Measurements from ENCODE around the gene HERC5.
"Not testable (repeated sequence)": the region's sequence is repeated elsewhere in the genome, so short reads cannot be mapped to it uniquely, and the experiment has no call there.

DNA sequence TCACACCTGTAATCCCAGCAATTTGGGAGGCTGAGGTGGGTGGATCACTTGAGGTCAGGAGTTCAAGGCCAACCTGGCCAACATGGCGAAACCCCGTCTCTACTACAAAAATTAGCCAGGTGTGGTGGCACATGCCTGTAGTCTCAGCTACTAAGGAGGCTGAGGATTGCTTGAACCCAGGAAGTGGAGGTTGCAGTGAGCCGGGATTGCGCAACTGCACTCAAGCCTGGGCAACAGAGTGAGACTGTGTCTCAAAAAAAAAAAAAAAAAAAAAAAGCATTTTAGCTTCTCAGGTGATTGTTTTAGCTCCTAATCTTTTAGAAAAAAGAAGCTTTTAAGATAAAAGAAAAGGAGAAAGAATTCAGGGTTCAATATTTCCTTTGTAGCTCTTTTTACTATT is 19.0 kb upstream of the HERC5 start:
- TF ChIP-seq, protein P1, sequence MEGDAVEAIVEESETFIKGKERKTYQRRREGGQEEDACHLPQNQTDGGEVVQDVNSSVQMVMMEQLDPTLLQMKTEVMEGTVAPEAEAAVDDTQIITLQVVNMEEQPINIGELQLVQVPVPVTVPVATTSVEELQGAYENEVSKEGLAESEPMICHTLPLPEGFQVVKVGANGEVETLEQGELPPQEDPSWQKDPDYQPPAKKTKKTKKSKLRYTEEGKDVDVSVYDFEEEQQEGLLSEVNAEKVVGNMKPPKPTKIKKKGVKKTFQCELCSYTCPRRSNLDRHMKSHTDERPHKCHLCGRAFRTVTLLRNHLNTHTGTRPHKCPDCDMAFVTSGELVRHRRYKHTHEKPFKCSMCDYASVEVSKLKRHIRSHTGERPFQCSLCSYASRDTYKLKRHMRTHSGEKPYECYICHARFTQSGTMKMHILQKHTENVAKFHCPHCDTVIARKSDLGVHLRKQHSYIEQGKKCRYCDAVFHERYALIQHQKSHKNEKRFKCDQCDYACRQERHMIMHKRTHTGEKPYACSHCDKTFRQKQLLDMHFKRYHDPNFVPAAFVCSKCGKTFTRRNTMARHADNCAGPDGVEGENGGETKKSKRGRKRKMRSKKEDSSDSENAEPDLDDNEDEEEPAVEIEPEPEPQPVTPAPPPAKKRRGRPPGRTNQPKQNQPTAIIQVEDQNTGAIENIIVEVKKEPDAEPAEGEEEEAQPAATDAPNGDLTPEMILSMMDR (IDR thresholded peaks at IDR 0.05) = not testable (repeated sequence)
- TF ChIP-seq POLR2AphosphoS5 (IDR thresholded peaks at IDR 0.05) = not testable (repeated sequence)

Data from esophagus muscularis mucosa (tissue), 3 donors.